ENCODE results near the gene PSMB2.

Gene PSMB2

GRCh38 chr1:35557611-35558373 is 83.5 kb downstream of the PSMB2 start, which contains the start of gene NCDN:
NCDN (plus strand) TSS chr1:35557799; CDS start chr1:35558191, 392 bp downstream.
- H3K4me3 ChIP-seq (ENCODE audit: low read depth, low read length), result peak within 1 kb of the TSS; percentile 86

GRCh38 chr1:35557118-35557610 is 84.2 kb downstream of the PSMB2 start, which contains the start of gene KIAA0319L:
KIAA0319L (minus strand) TSS chr1:35557403; CDS start chr1:35554491, 2,912 bp downstream.
- peak within 1 kb of the TSS; percentile 86 for H3K4me3 ChIP-seq (ENCODE audit: low read depth, low read length)

GRCh38 chr1:35556484-35557117 is 84.7 kb downstream of the PSMB2 start:
- H3K4me3 ChIP-seq (ENCODE audit: low read depth, low read length), result peak overlapping the region; percentile 86

- H3K4me3 ChIP-seq (ENCODE audit: low read depth, low read length), result peak overlapping the region; percentile 86
Observed at GRCh38 chr1:35555601-35556477, 85.5 kb downstream of the PSMB2 start.

GRCh38 chr1:35555212-35555584 is 86.1 kb downstream of the PSMB2 start:
- H3K4me3 ChIP-seq (ENCODE audit: low read depth, low read length), result peak overlapping the region; percentile 18

- peak overlapping the region; percentile 18 for H3K4me3 ChIP-seq (ENCODE audit: low read depth, low read length)
Observed at GRCh38 chr1:35554266-35555211, 86.8 kb downstream of the PSMB2 start.

- no peak overlapping the region for H3K4me3 ChIP-seq (ENCODE audit: low read depth, low read length)
Observed at GRCh38 chr1:35553851-35554250, 87.5 kb downstream of the PSMB2 start.

All from iPS-11a (cell line).